ENCODE data around the gene ALPI.
"Not testable (repeated sequence)": the region's sequence is repeated elsewhere in the genome, so short reads cannot be mapped to it uniquely, and the experiment has no call there.

ALPI gene
- 0 reads per million in 9 experiments for total RNA-seq

DNA sequence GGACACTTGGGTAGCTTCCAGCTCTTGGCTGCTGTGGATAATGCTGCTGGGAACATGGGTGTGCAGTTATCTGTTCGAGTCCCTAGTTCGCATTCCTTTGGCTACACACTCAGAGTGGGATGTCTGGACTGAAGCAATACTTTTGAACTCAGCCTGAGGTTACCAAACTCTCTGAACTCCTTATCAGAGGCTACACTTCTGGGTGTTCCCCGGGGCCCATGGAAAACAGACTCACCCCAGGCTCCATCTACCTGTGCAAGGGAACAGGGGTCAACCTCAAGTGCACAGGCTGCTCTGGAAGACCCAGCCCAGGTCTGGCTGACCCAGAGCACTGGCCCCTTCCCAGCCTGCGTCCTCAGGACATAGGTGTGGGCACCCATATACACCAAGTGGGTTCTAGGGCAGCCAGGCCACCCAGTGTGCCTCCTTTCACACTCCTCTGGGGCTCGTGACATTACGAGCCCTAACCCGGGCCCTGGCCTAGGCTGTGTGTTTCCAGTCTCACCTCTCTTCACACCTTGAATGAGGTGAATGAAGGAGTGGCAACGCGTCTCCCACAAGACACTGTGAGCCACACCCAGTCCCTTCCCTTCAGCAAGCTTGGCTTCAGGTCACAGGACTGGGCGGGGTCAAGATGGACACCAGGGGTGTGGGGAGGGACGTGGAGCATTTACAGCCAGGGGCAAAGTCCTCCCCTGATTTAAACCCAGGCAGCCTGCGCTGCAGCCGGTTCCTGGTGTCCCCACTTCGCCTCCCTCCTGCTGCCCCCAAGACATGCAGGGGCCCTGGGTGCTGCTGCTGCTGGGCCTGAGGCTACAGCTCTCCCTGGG, at the start of gene ALPI:
Gene ALPI, plus strand, starts transcription at position 728 of the 830 bp plus-strand sequence. Its CDS starts 47 bp downstream, at position 775.
- H3K27me3 Mint-ChIP-seq = peaks cover 17 to 74% of the 10 kb centered on the region in 2 donors

GRCh38 chr2:232406556-232407310, 49.2 kb upstream of the ALPI start, which contains the start of gene ALPG:
Gene ALPG, plus strand, starts transcription at chr2:232406844. Its CDS starts 51 bp downstream, at chr2:232406895.
- DNase-seq (no peak), ATAC-seq (replicated peaks) (no peak)
- Mint-ChIP-seq H3K4me3 (no peak within 1 kb of the TSS), H3K9me3 (no peaks in the 10 kb centered on the region), H3K4me1 (ENCODE audit: low read depth in 2 of 2) (no peaks in the 10 kb centered on the region), H3K36me3 (ENCODE audit: insufficient read depth) (no peaks in the 10 kb centered on the region), H3K27me3 (peaks cover 21 to 27% of the 10 kb centered on the region in 2 donors), H3K27ac (no peak within 1 kb of the TSS)

More for the DNA sequence above, at the start of gene ALPI:
- ATAC-seq (replicated peaks) (no peak), DNase-seq (no peak)
- H3K36me3 Mint-ChIP-seq (ENCODE audit: insufficient read depth) = peaks cover 6% of the 10 kb centered on the region
- peaks cover 0 to 2% of the 10 kb centered on the region in 2 donors for H3K4me1 Mint-ChIP-seq (ENCODE audit: low read depth in 2 of 2)
- no peaks in the 10 kb centered on the region for H3K9me3 Mint-ChIP-seq
- H3K27ac Mint-ChIP-seq = no peak within 1 kb of the TSS
- no peak within 1 kb of the TSS for H3K4me3 Mint-ChIP-seq

GRCh38 chr2:232407428-232408150, 48.4 kb upstream of the ALPI start:
- peaks cover 21 to 24% of the 10 kb centered on the region in 2 donors for H3K27me3 Mint-ChIP-seq
- DNase-seq; H3K4me3 Mint-ChIP-seq; H3K4me1 Mint-ChIP-seq (ENCODE audit: low read depth in 2 of 2); H3K9me3 Mint-ChIP-seq; H3K27ac Mint-ChIP-seq; ATAC-seq (replicated peaks); H3K36me3 Mint-ChIP-seq (ENCODE audit: insufficient read depth): not testable (repeated sequence)

DNA sequence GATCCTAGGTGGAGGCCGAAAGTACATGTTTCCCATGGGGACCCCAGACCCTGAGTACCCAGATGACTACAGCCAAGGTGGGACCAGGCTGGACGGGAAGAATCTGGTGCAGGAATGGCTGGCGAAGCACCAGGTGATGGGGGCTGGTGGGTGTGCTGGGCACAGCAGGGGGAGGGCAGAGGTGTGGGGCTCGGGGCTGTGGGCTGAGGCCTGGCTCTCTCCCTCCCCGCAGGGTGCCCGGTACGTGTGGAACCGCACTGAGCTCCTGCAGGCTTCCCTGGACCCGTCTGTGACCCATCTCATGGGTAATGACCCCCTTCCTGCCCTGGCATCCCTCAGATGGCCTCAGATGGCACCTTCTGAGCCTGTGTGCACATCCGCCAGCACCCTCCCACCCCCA, 47.7 kb upstream of the ALPI start:
- H3K4me1 Mint-ChIP-seq (ENCODE audit: low read depth in 2 of 2); ATAC-seq (replicated peaks); H3K36me3 Mint-ChIP-seq (ENCODE audit: insufficient read depth); H3K4me3 Mint-ChIP-seq; H3K27ac Mint-ChIP-seq; H3K9me3 Mint-ChIP-seq; DNase-seq: not testable (repeated sequence)
- H3K27me3 Mint-ChIP-seq = peaks cover 17 to 29% of the 10 kb centered on the region in 2 donors

DNA sequence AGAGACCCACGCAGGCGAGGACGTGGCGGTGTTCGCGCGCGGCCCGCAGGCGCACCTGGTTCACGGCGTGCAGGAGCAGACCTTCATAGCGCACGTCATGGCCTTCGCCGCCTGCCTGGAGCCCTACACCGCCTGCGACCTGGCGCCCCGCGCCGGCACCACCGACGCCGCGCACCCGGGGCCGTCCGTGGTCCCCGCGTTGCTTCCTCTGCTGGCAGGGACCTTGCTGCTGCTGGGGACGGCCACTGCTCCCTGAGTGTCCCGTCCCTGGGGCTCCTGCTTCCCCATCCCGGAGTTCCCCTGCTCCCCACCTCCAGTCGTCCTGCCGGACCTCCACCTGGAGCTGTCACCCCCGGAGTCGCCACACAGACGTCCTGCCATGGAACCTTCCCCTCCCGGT, 46.3 kb upstream of the ALPI start:
- H3K27me3 Mint-ChIP-seq = peaks cover 22 to 41% of the 10 kb centered on the region in 2 donors
- H3K36me3 Mint-ChIP-seq (ENCODE audit: insufficient read depth); H3K4me3 Mint-ChIP-seq; H3K27ac Mint-ChIP-seq; H3K4me1 Mint-ChIP-seq (ENCODE audit: low read depth in 2 of 2); H3K9me3 Mint-ChIP-seq; DNase-seq; ATAC-seq (replicated peaks): not testable (repeated sequence)

DNA sequence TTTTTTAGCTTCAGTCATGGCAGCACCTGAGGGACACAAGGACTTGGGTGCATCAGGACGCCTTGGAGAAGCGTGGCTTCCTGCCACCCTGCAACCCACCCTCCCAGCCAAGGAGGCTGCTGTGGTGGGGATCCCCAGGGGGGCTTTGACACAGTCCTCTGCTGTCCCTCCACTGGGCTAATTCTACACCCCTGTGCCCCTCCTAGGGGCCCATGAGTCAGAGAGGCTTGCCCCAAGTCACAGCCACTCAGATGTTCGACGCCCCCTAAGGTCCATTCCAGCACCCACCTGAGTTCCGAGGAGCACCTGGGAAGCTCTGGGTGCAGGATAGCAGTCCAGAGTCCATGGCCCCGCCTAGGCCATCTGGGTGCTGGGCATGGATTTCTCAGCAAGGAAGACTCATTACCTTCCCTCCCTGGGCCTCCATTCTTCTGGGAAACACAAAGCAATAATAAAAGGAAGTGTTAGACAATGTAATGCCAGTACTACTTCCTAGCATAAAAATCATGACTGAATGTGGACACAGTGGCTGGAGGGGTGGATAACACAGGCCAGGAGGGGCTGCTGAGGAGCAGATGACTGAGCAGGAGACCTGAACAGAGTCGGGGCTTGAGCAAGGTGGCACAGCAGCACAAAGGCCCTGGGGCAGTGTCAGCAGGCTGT, 45.6 kb upstream of the ALPI start:
- no peaks in the 10 kb centered on the region for H3K36me3 Mint-ChIP-seq (ENCODE audit: insufficient read depth)
- no peak overlapping the region for H3K4me3 Mint-ChIP-seq
- ATAC-seq (replicated peaks) = no peak
- H3K27me3 Mint-ChIP-seq = peaks cover 24 to 46% of the 10 kb centered on the region in 2 donors
- no peaks in the 10 kb centered on the region for H3K9me3 Mint-ChIP-seq
- H3K4me1 Mint-ChIP-seq (ENCODE audit: low read depth in 2 of 2) = peaks cover 4 to 8% of the 10 kb centered on the region in 2 donors
- no peak for DNase-seq
- H3K27ac Mint-ChIP-seq = no peak overlapping the region

DNA sequence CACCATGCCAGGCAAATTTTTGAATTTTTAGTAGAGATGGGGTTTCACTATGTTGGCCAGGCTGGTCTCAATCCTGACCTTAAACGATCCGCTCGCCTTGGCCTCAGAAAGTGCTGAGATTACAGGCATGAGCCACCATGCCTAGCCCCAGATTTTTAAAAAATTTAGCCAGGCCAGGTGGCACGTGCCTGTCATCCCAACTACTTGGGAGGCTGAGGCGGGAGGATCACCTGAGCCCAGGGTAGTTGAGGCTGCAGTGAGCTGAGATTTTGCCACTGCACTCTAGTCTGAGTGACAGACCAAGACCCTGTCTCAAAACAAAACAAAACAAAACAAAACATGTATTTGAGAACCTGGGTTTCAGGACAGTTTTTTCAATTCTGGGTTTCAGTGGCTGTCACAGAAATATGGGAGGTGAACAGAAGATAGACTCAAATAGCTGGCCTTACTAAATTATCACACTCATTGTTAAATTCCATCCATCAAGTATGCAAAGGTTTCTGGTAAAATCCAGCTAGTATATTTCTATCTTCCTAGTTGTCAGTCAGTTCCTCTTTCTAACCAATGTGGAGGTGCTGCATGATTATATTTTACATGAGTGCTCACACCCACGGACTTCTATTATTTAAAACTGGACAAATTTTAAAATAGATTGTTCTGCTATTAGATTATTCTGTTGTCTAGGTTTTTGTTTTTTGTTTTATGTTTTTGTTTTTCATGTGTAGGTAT, 43.9 kb upstream of the ALPI start:
- ATAC-seq (replicated peaks) (no peak), DNase-seq (no peak)
- no peaks in the 10 kb centered on the region for H3K36me3 Mint-ChIP-seq (ENCODE audit: insufficient read depth)
- H3K4me1 Mint-ChIP-seq (ENCODE audit: low read depth in 2 of 2) = peaks cover 4 to 8% of the 10 kb centered on the region in 2 donors
- H3K9me3 Mint-ChIP-seq = no peaks in the 10 kb centered on the region
- H3K27ac Mint-ChIP-seq = no peak overlapping the region
- no peak overlapping the region for H3K4me3 Mint-ChIP-seq
- H3K27me3 Mint-ChIP-seq = peaks cover 31 to 63% of the 10 kb centered on the region in 2 donors

DNA sequence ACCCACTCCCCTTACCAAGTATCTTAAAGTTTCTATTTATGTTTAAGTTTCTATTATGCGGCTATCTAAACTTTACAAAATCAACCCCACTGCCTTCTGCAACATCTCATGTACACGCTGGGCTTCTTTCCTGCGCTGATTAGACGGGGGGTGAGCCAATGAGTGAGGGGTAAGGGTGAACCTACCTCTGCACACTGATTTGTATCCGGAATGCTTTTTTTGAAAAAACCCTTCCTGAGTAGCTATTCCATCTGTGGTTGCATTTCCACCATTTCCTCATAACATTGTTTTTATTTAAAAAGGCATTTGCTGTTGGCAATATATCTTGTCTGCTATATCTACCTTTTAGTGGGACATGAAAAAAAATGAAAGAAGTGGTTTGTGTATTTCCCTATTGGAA, 43.0 kb upstream of the ALPI start:
- Mint-ChIP-seq H3K9me3 (no peaks in the 10 kb centered on the region), H3K36me3 (ENCODE audit: insufficient read depth) (no peaks in the 10 kb centered on the region), H3K27me3 (peaks cover 32 to 72% of the 10 kb centered on the region in 2 donors), H3K4me3 (no peak overlapping the region), H3K27ac (no peak overlapping the region), H3K4me1 (ENCODE audit: low read depth in 2 of 2) (peaks cover 4 to 8% of the 10 kb centered on the region in 2 donors)
- ATAC-seq (replicated peaks) = no peak
- DNase-seq = no peak

DNA sequence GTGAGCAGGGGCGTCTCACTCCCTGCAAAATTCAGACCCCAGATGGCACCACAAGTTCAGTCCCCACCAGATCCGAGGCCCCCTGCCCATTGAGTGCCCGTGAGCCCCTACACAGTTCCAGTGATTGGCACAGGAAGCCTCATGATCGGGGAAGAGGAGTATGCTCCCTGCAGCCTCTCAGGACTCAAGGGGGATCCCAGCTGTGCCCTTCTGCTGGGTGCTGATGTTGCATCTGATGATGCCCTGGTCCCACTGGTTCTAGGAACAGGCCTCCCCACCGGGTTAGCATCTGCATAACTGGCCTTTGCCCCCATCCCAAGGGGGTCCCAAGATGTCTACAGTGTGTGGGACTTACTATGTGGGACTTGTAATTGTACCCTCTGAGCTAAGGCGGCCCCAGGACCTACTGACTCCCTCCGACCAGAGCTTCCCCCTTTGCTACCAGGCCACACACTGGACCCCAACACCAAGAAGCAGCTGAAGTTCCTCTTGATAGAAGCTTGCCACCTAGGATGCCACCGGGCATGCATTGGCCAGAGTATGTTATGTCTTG, 40.7 kb upstream of the ALPI start:
- no peaks in the 10 kb centered on the region for H3K9me3 Mint-ChIP-seq
- H3K4me1 Mint-ChIP-seq (ENCODE audit: low read depth in 2 of 2) = peaks cover 9 to 12% of the 10 kb centered on the region in 2 donors
- DNase-seq = no peak
- H3K36me3 Mint-ChIP-seq (ENCODE audit: insufficient read depth) = no peaks in the 10 kb centered on the region
- no peak overlapping the region for H3K4me3 Mint-ChIP-seq
- no peak for ATAC-seq (replicated peaks)
- H3K27ac Mint-ChIP-seq = no peak overlapping the region
- peaks cover 37 to 82% of the 10 kb centered on the region in 2 donors for H3K27me3 Mint-ChIP-seq

- Mint-ChIP-seq H3K4me1 (ENCODE audit: low read depth in 2 of 2) (peaks cover 10 to 12% of the 10 kb centered on the region in 2 donors), H3K36me3 (ENCODE audit: insufficient read depth) (no peaks in the 10 kb centered on the region), H3K4me3 (no peak overlapping the region), H3K9me3 (no peaks in the 10 kb centered on the region), H3K27ac (no peak overlapping the region), H3K27me3 (peaks cover 30 to 75% of the 10 kb centered on the region in 2 donors)
- DNase-seq (no peak), ATAC-seq (replicated peaks) (no peak)
Observed at GRCh38 chr2:232415736-232416520, 40.0 kb upstream of the ALPI start.

GRCh38 chr2:232416521-232417470, 39.2 kb upstream of the ALPI start:
- Mint-ChIP-seq H3K9me3 (no peaks in the 10 kb centered on the region), H3K4me3 (no peak overlapping the region), H3K27me3 (peaks cover 31 to 77% of the 10 kb centered on the region in 2 donors), H3K4me1 (ENCODE audit: low read depth in 2 of 2) (peaks cover 12 to 13% of the 10 kb centered on the region in 2 donors), H3K36me3 (ENCODE audit: insufficient read depth) (no peaks in the 10 kb centered on the region), H3K27ac (no peak overlapping the region)
- DNase-seq (no peak), ATAC-seq (replicated peaks) (no peak)
